Heart right ventricle (tissue), 16 donors: Measurements from ENCODE around the gene TNRC6A. TPM values are rescaled to one million over a fixed set of nuclear protein-coding genes. Genes with fewer than 3 reads are reported as not detected.

Source experiments
- ATAC-seq, 8 donors: fragments of 200-7000 bp; cut with Tn5 transposase; one replicate each; pipeline ENCODE4 v1.9.1; 2020; ENCODE audit warnings: mild to moderate bottlenecking in 8 of 8, moderate library complexity in 8 of 8, moderate number of reproducible peaks in 1 of 8
- DNase-seq, 2 donors: peaks; one replicate each; pipeline ENCODE4 v3.0.0-alpha.2; 2020
- H3K27ac ChIP-seq, 10 donors: fragments of 200-600 bp; sonication (generic) in 2 of 10; one replicate each; pipeline versions ENCODE4 v1.5.0 to v1.8.0; 2020 to 2022; ENCODE audit warnings: mild to moderate bottlenecking in 3 of 10
- H3K27me3 ChIP-seq, 7 donors: fragments of 200-600 bp; one replicate each; pipeline ENCODE4 v1.8.0; 2021 to 2022; ENCODE audit warnings: mild to moderate bottlenecking in 2 of 7
- H3K36me3 ChIP-seq, 9 donors: fragments of 200-600 bp; sonication (generic) in 1 of 9; one replicate each; pipeline versions ENCODE4 v1.5.0 to v1.8.0; 2020 to 2022; ENCODE audit warnings: mild to moderate bottlenecking in 2 of 9
- H3K4me1 ChIP-seq, 9 donors: fragments of 200-600 bp; sonication (generic) in 1 of 9; one replicate each; pipeline versions ENCODE4 v1.5.0 to v1.8.0; 2020 to 2022; ENCODE audit warnings: mild to moderate bottlenecking in 4 of 9
- H3K4me3 ChIP-seq, 10 donors: fragments of 200-600 bp; sonication (generic) in 2 of 10; one replicate each; pipeline versions ENCODE4 v1.5.0 to v1.8.0; 2020 to 2022; ENCODE audit warnings: mild to moderate bottlenecking in 7 of 10, moderate library complexity in 2 of 10
- H3K9me3 ChIP-seq, 11 donors: fragments of 200-600 bp in 10 of 11; sonication (generic) in 2 of 11; one replicate each; pipeline versions ENCODE4 v1.5.0 to v1.8.0; 2013 to 2022; ENCODE audit warnings: mild to moderate bottlenecking in 2 of 11, control low read depth in 1 of 11, moderate library complexity in 1 of 11
- WGBS, 2 donors: extraction: QIAGEN DNeasy Blood & Tissue Kit; methylation state at CpG; one replicate each; pipeline ENCODE4 v1.1.7; 2013; ENCODE audit warnings: inconsistent platforms in 1 of 2; 5-methylcytosine and 5-hydroxymethylcytosine counted together
- intact Hi-C, 10 donors: fragments of 100-400 bp; cut with DNase I; formaldehyde crosslinking; loops; one replicate each; pipeline versions ENCODE4 v1.11.1 to v1.14.2; 2022
- polyA plus RNA-seq, 2 donors: library from polyadenylated mRNA; stranded (reverse); fragments of 200-250 nt; gene quantifications; one replicate each; pipeline ENCODE4 v1.2.3, GENCODE V29; 2013
- total RNA-seq, 10 donors: library from RNA; stranded (reverse); fragmentation: NEBNext Ultra II Directional in 3 of 10; extraction: Animal tissue kit (Norgen Biotek cat#: 25700) in 3 of 10; gene quantifications; one replicate each; pipeline versions ENCODE4 v1.2.1 to v1.2.4, GENCODE V29; 2021 to 2023
- TF ChIP-seq, protein P1 (sequence below), 9 donors: fragments of 200-600 bp; sonication (generic) in 2 of 9; IDR thresholded peaks; one replicate each; pipeline versions ENCODE4 v1.5.0 to v1.8.0; 2021 to 2022; ENCODE audit warnings: antibody characterized with exemption in 9 of 9, mild to moderate bottlenecking in 5 of 9, moderate library complexity in 1 of 9
- donor health status: Arrhythmogenic right ventricular cardiomyopathy.
- donor health status: ischemic (EF 13 %, LVEDD 7.1; RV severe dilation, severe dysfunction).
- donor health status: healthy with polysubstance abuse.
- donor health status: DM: no; HTN: yes; CAD: no.
- donor health status: DM: no; HTN: no; CAD: no.
- donor health status: ischemic (EF 25% LVEDD 6.9; RV normal size, moderate dysfunction).
- donor health status: ischemic (EF 25% LVEDD 5.7; RV mildly dilated, moderate dysfunction).
- donor health status: healthy.
- donor health status: DM: yes; HTN: yes; CAD: no.
- donor health status: Ischemic cardiomyopathy.
- donor health status: ischemic (EF 35%, LVEDD 5.7; RV mildly dilated, moderate dysfunction).
- donor health status: nonischemic (EF 11% LVEDD 7.7; RV severe dilation, severe dysfunction).
- donor health status: DM: yes; HTN: yes; CAD: no.
- donor health status: PGD.
- donor health status: ischemic (EF 29% LVEDD 5.4; RV normal size, mild dysfunction).
- donor health status: nonischemic (EF 23%, LVEDD 6.1; RV moderate dilation, normal function).

TNRC6A gene
- total and polyA plus RNA-seq, 12 donors = 8.3 to 51.4 (median 36.5) TPM

DNA sequence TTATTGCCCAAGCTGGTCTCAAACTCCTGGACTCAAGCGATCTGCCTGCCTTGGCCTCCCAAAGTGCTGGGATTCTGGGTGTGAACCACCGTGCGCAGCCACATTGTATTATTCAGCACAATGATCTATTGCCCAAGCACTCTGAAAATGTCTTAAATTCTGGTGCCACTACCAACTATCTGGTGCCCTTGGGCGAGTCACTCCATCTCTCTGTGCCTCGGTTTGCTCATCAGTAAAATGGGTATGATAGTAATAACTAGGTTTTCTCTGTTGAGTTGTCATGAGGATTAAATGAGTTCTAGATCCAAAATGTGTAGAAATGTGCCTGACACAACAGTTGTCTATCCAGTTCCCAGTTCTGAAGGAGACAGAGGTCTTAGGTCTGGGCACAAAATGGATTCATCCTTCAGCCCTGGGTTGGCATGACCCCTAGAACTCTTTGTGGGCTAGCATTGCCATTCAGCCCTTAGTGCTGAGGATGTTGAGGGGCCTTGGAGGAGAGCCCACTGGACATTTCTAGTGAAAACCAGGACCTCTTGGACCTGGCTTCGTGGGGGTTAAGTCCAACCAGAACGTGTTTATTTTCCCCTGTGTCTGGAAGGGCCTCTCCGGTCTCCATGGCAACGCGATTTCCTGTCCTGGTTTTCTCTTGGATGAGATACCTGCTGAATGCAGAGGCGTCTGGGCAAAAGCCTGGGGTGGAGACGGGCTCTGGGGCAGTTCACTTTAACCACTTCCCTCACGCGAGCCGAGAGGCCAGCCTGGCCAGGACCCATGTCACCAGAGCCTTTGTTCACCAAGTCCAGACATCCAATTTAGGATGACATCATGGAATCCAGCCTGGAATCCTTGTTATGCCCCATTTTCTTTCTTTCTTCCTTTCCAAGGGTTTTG is 43.7 kb upstream of the TNRC6A start:
- 43 to 48% methylated on average over 15 of the region's 15 CpGs for WGBS, 2 donors
- peaks cover 0 to 16% (median 8%) of the 10 kb centered on the region in 9 donors for H3K4me1 ChIP-seq
- DNase-seq (peak; percentile 38 to 69), ATAC-seq (peak in 7 of 8 donors; percentile 48 to 83 (median 69))
- TF ChIP-seq, protein P1, sequence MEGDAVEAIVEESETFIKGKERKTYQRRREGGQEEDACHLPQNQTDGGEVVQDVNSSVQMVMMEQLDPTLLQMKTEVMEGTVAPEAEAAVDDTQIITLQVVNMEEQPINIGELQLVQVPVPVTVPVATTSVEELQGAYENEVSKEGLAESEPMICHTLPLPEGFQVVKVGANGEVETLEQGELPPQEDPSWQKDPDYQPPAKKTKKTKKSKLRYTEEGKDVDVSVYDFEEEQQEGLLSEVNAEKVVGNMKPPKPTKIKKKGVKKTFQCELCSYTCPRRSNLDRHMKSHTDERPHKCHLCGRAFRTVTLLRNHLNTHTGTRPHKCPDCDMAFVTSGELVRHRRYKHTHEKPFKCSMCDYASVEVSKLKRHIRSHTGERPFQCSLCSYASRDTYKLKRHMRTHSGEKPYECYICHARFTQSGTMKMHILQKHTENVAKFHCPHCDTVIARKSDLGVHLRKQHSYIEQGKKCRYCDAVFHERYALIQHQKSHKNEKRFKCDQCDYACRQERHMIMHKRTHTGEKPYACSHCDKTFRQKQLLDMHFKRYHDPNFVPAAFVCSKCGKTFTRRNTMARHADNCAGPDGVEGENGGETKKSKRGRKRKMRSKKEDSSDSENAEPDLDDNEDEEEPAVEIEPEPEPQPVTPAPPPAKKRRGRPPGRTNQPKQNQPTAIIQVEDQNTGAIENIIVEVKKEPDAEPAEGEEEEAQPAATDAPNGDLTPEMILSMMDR (IDR thresholded peaks at IDR 0.05) = no peak
- H3K36me3 ChIP-seq = no peaks in the 10 kb centered on the region
- intact Hi-C loops = loop anchor here in 5 of 10 donors (5.0 to 10.0 kb wide), 3 partner anchors 101 to 171 kb away; no protein-coding TSS in a partner anchor
- peak overlapping the region in 2 of 10 donors; percentile 5 to 7 for H3K4me3 ChIP-seq
- H3K9me3 ChIP-seq = no peaks in the 10 kb centered on the region
- H3K27me3 ChIP-seq = no peaks in the 10 kb centered on the region
- H3K27ac ChIP-seq = peak overlapping the region in 7 of 10 donors; percentile 3 to 53 (median 44)

DNA sequence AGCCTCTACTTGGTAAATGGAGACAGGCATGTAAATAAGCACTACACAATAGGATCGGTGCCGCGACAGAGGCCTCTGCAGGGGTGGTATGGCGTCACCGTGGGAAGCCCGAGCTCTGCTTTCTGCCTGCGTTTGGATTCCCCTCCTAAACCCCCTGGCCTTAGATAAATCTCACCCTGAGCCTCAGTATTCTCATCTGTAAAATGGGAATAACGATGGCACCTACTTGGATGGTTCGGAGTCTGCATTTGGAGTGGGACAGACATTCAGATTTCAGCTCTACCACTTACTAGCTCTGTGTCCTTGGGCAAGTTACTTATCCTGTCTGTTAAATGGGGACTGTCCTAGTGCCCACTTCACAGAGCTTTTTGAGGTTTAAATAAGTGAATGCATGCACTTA is 42.8 kb upstream of the TNRC6A start:
- 65 to 68% methylated on average over 9 of the region's 9 CpGs for WGBS, 2 donors
- Histone ChIP-seq H3K4me1 (peaks cover 0 to 16% (median 8%) of the 10 kb centered on the region in 9 donors), H3K4me3 (peak overlapping the region in 1 of 10 donors; percentile 5), H3K27me3 (no peaks in the 10 kb centered on the region), H3K27ac (peak overlapping the region in 5 of 10 donors; percentile 36 to 53 (median 51)), H3K36me3 (no peaks in the 10 kb centered on the region), H3K9me3 (no peaks in the 10 kb centered on the region)
- ATAC-seq (no peak), DNase-seq (no peak)
- TF ChIP-seq, protein P1 (IDR thresholded peaks at IDR 0.05) = no peak
- intact Hi-C loops = loop anchor here in 5 of 10 donors (5.0 to 10.0 kb wide), 3 partner anchors 102 to 172 kb away; no protein-coding TSS in a partner anchor

DNA sequence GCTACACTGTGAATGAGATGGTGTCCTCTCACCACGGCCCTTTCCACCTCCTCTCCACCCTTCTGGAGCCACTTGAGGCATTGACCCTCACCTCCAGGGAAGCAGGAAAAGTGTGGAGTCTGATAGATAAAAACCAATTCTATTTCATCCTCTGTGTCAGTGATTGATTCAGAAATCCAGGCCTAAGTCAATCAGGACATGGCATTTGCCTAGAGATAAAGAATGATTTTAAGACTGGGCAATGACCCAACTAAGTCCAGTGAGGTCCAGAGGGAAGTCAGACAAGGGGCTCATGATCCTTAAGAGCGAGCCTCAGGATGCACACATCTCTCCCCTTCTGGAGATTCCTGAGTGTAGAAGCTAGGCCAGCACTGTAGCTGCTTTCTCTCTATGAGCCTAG is 41.1 kb upstream of the TNRC6A start:
- 74 to 78% methylated on average over 2 of the region's 2 CpGs for WGBS, 2 donors
- H3K4me3 ChIP-seq = no peak overlapping the region

DNA sequence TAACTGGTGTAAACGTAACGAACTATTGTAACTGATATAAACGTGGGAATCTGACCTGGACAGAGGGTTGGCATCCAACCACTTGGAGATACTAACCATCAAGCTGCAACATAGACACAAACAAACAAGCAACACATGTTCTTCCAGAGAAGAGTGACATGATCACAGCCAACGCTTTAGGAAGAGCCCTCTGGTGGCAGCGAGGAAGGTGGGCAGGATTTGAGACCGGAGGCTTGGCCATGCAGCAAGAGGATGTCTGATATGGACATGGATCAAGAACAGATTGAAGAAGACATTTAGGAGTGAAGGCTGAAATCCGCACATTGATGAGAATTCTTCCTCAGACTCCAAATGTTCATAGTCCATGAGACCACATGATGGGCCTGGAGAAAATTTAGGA is 40.3 kb upstream of the TNRC6A start:
- ATAC-seq = peak in 4 of 8 donors; percentile 37 to 72 (median 56)
- 41 to 52% methylated on average over 7 of the region's 7 CpGs for WGBS, 2 donors
- intact Hi-C loops = loop anchor here in 5 of 10 donors (5.0 to 10.0 kb wide), 3 partner anchors 104 to 174 kb away; no protein-coding TSS in a partner anchor

More for the DNA sequence above, 41.1 kb upstream of the TNRC6A start:
- intact Hi-C loops = loop anchor here in 5 of 10 donors (5.0 to 10.0 kb wide), 3 partner anchors 104 to 174 kb away; no protein-coding TSS in a partner anchor
- H3K27ac ChIP-seq = no peak overlapping the region
- H3K4me1 ChIP-seq = peaks cover 0 to 16% (median 8%) of the 10 kb centered on the region in 9 donors
- no peaks in the 10 kb centered on the region for H3K27me3 ChIP-seq
- no peaks in the 10 kb centered on the region for H3K9me3 ChIP-seq
- ATAC-seq (no peak), DNase-seq (no peak)
- no peaks in the 10 kb centered on the region for H3K36me3 ChIP-seq
- TF ChIP-seq, protein P1 (IDR thresholded peaks at IDR 0.05) = no peak

More for the DNA sequence above, 40.3 kb upstream of the TNRC6A start:
- Histone ChIP-seq H3K9me3 (no peaks in the 10 kb centered on the region), H3K27me3 (no peaks in the 10 kb centered on the region), H3K36me3 (no peaks in the 10 kb centered on the region), H3K27ac (no peak overlapping the region), H3K4me3 (no peak overlapping the region), H3K4me1 (peaks cover 0 to 16% (median 8%) of the 10 kb centered on the region in 9 donors)
- TF ChIP-seq, protein P1 (IDR thresholded peaks at IDR 0.05) = peak; percentile 18 to 69 (median 55)
- DNase-seq = no peak
